HUDEP-2 (cell line): ENCODE measurements around the gene ZC3H12C.

Experiments
- DNase-seq, 76 experiments: peaks; one replicate each; lab custom pipeline; 2025; ENCODE audit not compliant: unreplicated experiment in 76 of 76; lab: John Stamatoyannopoulos, UW

The ZC3H12C gene

DNA sequence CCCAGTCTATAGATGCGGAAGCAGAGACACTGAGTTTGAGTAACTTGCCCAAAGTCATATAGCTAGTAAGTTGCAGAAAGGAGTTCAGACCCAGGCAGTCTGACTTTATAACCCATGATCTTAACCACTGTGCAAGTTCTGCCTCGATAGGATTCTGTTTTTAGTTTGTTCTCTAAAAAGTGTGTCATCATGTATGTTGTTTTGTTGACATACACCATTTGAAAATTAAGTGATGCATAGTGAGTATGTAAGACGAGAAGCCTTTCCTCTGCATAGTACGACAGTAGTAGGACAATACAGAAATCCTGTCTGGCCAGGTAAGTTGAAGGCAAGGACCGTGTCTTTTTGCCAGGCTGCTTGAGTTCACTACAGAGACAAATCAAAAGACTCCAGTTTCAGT is 3.3 kb downstream of the ZC3H12C start:
- DNase-seq: no peak

DNA sequence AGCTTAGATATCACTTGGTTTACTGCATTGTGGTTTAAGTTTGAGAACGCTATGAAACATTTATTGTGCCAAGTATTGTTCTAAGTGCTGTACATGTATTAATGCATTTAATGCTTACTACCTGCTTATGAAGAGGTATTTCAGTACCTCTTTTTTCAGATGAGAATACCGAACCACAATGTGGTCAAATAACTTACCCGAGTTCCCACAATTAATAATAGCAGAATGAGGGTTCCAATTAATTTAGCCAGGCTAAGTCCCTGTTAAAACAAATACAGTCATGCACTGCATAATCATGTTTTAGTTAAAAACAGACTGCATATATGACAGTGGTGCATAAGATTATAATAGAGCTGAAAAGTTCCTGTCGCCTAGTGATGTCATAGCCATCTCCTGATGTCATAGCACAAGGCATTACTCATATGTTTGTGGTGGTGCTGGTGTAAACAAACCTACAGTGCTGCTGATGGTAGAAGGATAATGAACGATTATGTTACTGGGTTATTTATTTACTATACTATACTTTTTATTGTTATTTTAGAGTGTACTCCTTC is 4.3 kb downstream of the ZC3H12C start:
- no peak for DNase-seq

DNA sequence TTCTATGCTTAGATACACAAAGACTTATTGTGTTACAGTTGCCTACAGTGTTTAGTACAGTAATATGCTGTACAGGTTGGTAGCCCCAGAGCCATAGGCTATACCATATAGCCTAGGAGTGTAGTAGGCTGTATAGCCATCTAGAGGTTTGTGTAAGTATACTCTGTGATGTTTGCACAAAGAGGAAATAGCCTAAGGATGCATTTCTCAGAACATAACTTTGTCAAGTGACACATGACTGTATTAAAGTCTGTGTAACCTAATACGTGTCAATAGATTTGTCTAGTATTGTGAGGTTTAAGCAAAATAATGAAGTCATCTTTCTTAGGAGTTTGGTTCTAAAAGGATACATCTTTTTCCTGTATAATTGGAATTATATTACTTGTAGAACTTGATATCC is 5.5 kb downstream of the ZC3H12C start:
- no peak for DNase-seq

DNA sequence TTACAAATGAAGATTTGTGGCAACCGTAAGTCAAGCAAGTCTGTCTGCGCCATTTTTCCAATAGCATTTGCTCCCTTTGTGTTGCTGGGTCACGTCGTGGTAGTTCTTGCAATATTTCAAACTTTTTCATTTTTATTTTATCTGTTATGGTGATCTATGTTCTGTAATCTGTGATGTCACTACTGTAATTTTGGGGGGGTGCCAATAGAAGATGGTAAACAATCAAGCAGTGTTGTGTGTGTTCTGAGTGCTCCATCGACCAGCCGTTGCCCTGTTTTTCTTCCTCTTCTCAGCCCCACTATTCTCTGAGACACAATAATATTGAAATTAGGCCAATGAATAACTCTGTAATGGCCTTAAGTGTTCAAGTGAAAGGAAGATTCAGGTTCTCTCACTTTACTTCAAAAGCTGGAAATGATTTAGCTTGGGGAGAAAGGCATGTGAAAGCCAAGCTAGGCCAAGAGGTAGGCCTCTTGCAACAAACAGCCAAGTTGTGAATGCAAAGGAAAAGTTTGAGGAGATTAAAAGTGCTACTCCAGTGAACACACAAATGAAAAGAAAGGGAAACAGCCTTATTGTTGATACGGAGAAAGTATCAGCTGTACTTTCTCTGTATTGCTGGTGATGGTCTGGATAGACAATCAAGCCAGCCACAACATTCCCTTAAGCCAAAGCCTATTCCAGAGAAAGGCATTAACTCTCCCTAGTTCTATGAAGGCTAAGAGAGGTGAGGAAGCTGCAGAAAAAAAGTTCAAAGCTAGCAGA is 7.5 kb downstream of the ZC3H12C start:
- DNase-seq: no peak

DNA sequence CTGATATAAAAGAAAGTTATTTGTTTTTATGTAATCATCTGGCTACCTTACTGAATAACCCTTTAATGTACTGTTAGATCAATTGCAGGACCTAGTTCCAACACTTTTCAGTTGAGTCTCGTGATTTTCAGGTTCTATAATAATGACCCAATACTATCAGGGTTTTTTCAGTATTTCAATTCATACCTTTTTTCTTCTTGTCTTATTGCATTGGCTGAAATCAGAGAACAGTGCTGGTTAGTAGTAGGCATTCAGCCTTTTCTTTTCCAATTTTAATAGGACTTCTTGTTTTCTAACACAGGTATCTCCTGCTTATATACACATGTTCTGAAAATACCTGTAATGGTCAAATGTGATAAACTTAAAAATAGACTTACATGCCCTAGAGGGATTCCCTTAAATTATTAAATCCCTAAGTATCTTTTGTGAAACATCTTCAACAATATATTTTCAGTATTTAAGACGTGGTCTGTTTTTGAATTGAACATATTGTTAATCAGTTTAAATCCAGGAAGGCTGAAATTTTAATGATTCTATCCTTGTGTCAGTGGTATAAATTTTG is 13.6 kb downstream of the ZC3H12C start:
- DNase-seq: no peak

DNA sequence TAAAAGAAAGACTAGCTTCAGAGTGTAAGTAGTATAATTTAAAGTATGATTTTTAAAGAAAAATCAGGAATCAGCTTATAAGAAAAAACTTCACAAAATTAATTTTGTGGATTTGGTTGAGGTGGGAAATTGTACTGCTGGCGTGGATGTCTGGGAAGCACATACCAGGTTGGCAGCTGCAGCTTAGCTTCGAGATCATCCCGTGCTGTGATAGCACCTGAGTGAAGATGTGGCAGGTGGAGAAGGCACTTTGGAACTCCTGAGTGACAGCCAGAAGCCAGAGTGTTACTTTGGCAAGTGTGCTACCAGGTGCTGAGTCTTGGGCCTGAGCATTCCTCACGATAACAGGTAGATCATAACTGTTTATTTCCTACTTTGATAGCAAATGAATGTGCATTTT is 17.7 kb downstream of the ZC3H12C start:
- DNase-seq: no peak

DNA sequence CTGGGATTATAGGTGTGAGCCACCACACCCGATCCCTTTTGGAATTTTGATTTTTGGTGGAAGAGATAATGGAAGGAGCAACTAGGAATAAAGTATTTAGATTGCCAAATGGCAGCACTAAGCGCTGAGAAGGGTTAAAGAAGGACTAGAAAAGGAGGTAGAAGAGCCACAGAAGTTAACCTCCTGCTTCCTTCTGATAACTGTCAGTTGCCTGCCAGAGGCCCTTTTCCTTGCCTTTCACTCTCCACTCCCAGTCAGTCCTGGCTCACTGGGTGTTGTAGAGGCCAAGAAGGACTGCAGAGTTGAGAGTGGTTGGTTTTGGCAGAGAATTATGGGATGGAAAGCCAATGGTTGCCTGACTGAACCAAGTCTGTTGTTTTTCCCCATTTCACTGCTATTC is 19.3 kb downstream of the ZC3H12C start:
- no peak for DNase-seq

DNA sequence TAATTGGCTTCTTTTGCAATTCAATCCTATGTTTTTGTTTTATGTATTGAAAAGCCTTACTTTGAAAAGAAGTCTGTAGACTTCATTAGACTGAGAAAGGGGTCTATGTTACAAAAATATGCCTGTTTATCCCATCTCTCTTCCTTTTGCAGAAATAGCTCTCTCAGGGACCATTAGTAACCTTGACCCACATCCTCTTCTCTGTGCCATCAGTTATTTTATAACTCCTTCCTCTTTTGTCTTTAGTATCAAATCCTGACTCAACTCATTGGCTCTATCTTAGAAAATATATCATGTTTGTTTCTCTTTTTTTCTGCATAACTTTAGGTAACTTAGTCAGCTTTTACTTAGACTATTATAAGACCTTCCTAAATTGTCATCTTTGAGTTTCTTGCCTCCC is 20.3 kb downstream of the ZC3H12C start:
- DNase-seq: no peak

DNA sequence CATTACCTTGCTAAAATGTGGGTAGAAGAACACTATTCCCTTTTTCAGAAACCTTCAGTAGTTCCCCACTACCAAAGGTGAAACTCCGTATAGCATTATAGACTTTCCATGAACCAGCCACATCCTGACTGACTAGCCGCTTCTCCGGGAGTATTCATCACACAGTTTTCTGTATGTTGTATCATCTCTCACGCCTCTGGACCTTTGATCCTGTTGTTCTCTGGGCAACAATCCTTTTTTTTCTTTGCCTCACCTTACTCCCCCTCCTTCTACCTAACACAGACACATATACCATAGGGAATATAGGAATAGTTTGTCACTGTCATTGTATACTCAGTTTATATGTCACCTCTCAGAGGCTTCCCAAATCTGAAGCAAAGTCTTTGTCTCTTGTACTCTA is 20.8 kb downstream of the ZC3H12C start:
- no peak for DNase-seq

DNA sequence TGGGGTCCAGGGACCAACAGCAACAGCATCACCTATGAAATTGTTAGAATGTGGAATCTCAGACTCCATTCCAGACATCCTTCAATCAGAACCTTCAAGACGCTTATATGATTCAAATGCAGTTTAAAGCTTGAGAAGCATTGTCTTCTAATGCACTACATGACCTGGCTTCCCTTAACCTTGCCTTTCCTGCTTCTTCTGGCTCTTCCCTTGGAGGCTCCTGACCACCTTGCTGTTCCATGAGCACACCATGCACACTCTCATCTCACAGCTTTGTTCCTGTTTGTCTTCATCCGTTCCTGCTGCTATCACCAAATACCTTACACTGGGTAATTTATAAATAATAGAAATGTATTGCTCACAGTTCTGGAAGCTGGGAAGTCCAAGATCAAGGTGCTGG is 26.1 kb downstream of the ZC3H12C start:
- no peak for DNase-seq

DNA sequence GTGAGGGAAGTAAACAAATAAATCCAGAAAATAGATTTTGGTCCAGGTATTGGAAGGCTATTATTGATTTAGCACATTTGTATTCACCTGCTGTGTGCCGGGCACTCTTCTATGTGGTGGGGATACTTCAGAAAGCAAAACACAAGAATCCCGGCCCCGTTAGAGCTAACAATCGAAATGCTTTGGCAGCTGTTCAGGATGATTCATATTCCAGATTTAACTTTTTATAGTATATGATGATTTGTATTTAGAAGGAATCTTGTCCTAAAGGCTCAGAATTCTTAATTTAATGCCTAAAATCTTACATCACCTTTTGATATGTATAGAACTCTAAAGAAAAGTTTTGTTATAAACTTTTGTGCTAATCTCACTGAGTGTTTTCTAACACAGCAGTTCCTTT is 28.0 kb downstream of the ZC3H12C start:
- no peak for DNase-seq

DNA sequence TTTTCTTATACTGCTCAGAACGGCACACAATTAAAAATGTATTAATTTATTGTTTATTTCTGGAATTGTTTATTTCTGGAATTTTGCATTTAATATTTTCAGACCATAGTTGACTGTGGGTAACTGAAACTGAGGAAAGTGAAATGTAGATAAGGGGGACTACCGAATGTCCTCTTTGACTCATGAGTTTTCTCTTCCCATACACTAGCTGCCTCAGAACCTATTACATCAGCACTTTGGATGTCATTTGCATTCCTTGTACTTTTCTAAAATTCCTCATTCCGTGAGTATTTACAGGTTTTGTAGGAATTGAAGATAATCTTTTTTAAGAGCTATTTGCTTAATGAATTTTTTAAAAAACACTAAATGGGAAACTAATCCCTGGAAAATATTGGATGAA is 29.8 kb downstream of the ZC3H12C start:
- no peak for DNase-seq

DNA sequence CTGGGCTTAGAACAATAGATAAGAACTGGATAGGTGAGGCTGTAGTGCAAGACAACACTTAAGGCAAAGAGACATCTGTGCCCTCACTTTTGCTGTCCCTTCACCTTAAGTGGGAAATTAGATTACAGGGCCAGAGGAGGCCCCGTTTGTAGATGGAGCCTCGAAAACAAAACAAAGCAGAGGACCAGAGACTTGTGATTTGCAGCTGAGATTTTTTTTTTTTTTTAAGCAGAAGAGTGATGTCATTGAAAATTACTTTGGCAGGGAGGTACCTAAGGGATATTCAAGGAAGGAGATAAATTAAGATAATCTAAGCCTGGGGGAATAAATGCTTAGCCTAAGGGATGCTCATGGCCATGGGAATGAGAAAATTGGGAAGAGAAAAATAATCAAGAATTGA is 31.4 kb downstream of the ZC3H12C start:
- no peak for DNase-seq

DNA sequence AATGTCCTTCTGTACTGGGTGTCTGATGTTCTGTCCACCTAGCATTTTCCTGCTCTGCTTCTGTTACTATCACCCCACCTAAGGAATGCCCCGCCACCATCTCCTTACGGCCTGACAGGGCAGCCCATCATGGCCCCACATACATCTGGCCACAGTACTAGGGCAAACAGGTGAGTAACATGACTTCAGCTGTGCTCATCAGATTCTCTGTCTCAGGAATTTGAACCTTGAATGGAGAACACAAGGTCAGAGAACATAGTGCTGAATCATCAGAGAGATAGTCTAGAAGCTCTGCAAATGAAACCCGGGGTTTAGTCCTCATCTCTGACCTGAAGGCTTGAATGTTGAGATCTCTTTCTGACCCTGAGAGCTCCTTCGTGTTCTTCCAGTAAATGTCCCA is 32.4 kb downstream of the ZC3H12C start:
- DNase-seq: no peak

DNA sequence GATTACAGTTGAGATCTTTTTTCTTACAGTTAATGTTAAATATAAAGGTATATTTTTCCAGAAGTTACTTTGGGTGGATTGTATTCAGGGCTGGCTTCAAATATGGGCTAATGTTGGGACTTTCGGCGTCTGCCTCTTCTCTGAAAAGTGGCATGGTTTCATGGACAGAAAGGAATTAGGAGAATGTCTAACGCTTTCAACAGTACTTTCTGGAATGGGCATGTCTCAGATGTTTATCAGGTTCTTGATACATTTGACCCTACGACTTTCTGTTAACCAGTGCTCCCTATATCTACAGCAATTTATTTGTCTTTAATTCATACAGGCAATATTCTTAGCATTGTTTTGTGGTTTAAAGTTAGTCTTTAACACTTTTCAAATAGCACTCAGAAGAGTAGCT is 33.7 kb downstream of the ZC3H12C start:
- no peak for DNase-seq

DNA sequence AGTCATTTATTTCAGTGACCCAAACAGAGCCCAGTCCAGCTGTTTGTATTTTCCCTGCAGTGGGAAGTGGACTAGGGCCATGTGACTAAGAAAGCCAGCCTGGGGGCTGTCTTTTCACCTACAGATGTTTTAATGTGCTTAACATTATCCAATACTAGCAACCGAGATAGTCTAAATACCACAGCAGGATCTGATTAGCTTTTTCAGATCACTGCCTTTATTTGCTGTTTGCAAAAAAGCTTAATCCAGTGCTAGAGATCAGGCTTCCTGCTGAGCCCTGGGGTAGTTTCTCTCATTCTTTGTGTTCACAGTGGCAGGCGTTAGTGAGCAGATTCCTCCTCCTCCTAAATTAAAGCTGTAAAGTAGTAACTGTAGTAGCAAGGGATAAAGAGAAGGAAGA is 35.0 kb downstream of the ZC3H12C start:
- DNase-seq: no peak

DNA sequence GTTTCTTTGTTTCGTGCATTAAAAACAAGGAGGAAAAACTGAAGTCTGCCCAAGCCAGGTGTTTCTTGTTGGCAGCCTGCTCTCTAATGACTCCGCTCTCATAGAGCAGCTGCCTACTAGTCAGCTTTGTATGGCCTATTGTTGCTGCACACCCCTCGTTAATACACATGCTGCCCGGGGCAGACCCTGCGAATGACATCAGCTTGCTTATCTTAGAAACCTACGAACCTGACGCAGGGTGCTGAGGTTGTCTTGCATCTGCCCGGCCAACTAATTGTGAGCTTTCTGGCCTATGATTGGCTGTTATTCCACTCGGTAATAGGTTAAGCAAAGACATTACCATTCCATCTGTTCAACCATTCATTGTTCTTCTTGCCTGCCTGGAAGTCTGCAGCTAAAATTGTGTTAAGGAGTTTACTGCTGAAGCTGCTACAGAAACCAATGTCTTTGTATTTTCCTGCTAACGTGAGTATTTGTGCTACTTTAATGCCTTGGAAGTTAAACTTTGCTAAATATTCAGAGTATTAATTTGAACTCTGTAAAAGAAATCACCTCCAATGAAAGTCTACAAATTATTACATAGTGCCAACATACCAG is 37.5 kb downstream of the ZC3H12C start:
- DNase-seq: no peak

DNA sequence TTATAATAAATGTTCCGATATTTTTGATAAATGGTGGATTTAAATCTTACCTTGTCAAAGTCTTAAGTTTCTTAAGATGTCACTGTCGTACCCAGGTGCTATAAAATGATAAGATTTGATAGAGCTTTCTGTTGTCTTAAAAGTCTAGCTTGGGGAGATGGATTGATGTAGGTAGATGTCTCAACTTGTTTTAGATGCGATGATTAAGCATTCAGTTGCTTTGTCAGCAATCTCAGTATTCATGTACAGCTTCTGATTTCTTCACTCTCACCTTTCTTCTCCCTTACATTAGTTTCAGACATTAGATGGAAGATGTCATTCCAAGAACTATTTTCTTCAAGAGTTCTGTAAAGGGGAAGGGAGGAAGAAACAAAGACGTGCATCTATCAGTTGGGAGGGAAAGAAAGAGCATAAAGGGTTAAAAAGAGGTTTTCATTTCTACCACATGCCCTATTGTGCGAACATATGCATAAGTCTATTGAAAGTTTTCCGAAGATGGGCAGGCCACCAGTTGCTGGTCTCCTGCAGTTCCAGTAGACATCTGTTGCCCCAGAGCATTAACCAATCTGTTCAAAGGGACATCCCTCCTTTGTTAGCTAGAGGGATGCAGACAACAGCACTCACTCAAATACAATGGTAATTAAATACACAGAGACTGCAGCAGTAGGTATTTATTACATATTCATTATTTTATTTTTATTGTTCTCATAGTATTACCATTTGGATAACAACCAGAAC is 38.4 kb downstream of the ZC3H12C start:
- no peak for DNase-seq

DNA sequence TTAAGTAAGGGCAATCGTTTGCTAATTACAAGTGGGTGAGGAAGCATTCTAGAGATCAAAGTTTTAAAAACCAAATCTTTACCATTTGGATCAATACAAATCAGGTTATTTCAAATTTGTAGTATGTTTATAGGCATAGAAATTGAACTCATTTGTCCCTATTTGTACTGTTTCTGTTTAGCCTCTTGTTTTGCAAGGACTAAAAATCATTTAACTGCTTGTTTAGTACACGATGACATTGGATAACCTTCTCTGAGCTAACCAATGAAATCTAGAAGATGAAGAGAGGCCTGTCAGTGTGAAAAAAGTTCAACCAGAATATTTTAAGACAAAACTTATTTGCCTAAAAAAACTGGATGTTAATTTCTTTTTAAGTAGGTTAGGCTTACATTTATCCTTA is 40.0 kb downstream of the ZC3H12C start:
- DNase-seq: no peak

DNA sequence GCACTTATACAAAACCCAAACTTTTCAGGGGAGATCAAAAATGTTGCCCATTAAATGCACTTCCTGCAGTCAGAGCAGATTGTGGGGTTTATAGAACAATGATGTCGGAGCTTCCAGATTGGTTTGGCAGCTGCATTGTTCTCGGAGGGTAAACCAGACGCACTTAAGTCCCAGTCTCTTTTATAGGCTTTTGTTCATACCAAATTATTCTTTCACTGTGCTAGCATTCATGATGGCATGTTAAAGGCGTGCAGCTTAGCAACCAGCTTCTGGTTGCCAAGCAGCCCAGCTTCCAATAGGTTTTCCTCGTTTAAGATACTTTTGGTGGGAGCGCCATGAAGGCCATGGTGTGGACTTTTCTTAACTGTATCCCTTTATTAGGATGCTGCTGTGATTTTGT is 40.9 kb downstream of the ZC3H12C start:
- no peak for DNase-seq

DNA sequence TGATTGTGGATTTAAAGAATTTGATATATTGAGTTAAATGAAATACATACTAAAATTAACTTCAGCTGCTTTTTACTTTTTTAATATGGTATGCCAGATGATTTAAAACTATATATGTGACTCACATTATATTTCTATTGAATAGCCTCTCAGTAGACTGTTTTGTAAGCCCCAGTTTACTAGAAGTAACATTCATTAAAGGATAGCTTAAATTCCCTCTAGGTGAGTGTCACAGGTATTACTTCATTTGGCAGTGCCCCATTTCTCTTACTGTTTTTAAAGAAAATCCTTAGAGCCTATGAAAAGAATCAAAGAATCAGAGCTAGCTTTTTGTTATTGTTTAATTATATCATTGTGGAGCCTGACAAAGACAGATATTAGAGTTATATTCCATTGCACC is 48.6 kb downstream of the ZC3H12C start:
- DNase-seq: no peak
